ENCODE data around the gene RASEF.

The RASEF gene

DNA sequence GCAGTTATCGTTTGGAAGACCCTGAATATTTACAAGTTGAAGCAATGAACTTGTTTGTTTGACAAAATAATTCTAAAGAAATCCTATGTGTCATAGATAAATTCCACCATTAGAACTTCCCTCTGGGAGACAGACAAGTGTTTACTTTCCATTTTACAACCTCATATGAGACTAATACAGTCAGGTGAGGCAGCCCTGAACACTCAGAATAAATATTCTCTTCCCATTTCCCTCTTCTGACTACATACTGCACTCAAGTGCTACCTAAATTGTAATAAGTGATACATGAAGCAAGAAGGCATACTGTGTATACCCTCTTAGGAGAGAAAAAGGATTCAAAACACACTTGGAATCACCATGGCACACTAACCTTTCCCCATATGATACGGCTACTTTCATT, 6.8 kb downstream of the RASEF start:
- no peak for DNase-seq (ENCODE audit: low read depth)

DNA sequence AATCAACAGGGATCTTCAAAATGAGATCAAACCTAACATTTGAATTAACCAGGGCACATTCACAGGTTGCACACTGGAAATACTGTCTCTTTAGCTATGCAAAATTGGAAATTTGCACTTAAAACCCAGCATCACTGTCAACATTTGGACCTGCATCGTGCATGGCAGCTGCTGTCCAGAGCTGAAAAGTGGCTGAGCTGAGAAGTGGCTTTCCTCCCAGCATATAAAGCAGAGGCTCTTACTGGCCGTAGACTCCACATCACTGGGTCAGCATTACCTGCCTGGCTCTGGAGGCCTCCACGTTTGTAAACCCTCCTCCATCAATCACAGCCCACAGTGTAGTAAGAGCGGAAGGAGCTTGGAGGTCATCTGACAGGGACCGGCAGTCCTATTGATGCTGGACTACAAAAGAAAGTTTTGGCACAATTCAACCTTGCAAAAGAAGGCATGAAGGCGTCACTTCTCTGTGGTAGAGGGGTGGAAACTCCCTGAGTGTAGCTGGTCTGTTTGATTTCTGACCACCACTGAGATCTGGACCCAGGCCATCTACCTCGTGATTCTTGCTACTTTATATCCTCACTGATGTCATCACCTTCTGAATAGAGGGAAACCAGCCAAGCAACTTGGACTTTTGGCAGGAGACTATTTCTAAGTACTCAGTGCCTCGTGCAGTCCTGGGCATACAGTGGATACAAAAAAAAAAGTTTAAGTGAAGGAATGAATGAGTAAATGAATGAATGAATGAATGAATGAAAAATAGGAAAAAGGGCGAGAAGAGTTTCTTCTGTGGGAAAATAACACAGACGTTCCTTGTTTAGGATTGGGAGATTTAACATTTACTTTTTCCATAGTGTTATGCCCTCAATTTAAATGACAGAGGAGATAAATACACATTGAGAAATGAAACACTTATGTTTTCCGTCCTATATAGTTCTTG, 14.8 kb downstream of the RASEF start:
- DNase-seq (ENCODE audit: low read depth) = peak; percentile 27

DNA sequence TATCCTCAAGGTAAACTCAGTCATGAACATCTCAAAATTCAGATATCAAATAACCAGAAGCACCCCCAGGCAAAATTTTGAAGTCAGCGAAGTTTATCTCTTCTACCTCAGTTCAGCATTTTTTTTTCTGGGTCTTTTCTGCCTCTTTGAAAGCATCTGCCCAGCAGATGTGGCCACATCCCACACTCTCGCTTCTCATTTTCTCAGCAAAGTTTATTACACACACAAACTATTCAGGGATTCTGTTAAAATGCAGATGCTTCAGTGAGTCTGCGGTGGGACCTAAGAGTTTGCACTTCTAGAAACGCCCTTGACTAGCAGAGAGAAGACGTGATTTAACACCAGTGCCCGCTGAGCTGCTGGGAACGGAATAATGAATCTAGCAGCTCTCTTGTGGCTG, 19.3 kb downstream of the RASEF start:
- DNase-seq (ENCODE audit: low read depth) = peak; percentile 14

DNA sequence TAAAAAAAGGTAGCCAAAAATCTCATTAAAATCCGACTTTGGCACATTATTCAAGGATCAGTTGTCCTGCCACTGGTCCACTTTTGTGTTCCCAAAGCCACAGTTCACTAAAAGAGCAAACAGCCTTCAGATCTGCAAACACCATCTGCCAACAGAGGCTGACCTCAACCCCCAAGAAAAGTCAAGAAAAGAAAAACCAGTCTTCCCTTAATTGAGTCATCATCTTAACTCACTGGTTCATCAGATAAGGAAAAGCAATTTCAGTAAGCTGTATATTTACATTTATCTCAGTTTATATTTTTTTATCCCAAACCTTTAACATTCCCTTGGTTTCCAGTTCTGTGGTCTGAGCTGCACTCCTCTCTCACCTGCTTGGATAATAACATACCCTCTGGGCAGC, 21.2 kb downstream of the RASEF start:
- no peak for DNase-seq (ENCODE audit: low read depth)

DNA sequence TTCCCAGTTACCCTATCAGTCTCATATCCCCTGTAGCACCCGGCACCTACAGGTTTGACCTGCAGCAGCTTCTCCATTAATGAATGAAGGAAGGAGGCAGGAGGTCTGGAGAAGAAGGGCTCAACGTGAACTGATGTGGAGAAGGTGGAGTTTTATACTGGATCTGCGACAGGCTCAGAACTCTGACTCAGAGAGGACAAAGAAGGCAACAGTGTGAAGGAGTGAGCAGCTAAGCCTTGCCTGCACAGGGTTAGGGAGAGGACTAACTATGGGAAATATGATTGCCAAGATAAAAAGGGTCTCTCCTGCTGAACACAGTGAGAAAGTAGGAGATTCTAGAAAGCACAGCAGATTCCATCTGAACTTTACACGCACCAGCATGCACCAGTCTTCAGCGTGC, 23.6 kb downstream of the RASEF start:
- DNase-seq (ENCODE audit: low read depth) = no peak

DNA sequence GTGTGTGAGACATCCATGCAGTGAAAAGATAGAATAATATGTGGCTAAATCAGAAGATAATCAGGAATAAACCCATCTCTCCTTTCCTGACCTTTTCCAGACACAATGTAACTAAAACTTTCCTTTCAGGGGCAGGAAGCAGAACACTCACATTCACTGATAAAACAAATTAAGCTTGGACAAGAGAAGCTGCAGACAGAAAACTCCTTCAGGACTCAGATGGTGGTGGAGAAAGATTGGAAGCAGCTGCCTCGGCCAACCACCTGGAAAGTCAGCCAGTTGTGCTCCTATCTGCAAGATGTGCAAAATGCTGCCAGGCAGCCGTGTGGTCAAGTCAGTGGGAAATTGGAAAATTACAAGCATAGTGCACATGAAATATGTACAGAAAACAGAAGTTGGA, 26.9 kb downstream of the RASEF start:
- DNase-seq (ENCODE audit: low read depth) = no peak

DNA sequence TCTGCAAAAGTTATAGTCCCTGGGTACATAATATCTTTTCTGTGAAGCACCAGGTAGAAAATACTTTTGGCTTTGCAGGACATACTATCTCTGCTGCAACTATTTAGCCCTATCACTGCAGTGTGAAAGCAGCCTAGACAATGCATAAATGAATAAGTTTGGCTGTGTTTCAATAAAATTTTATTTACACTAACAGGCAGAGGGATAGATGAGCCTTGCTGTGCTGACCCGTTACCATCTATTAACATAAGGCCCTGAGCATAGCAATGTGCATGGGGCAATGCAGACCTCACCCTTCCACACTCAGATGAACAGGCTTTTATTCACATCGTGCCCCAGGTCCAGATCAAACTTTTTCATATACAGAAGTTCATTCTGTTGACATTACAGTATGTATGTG, 27.8 kb downstream of the RASEF start:
- no peak for DNase-seq (ENCODE audit: low read depth)

DNA sequence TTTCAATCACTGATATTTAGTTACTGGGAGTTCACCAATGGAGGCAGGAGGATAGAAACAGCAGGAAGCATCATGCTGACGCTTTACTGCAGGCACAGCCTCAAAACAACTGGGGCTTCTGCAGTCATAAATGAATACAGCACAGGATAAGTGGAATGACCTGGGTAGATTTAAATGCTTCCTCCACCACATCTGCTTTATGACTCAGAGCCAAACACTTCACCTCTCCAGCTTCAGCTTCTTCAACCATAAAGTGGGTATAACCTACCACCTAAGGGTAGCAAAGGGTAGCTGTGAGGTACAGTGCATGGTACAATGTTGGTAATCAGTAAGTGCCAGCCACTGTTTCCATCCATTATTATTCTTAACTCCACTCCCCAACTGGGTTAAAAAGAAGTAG, 28.4 kb downstream of the RASEF start:
- no peak for DNase-seq (ENCODE audit: low read depth)

DNA sequence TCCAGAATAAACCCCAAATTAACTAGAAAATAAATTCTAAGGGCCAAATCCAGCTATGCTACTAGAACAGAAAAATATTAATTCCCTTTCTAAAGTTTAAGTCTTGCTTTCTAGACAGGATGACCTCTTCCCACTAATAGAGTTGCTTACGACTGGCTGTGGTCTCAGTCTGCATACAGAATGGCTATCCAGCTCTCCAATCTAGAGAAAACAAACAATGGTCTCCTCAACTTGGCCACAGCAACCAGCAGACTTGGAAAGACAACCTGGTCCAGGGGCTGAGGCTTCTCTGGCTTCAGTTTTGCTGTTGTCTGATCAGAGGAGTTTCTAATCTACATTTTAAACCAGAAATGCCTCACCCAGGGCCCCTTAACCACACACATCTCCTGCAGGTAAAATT, 28.9 kb downstream of the RASEF start:
- no peak for DNase-seq (ENCODE audit: low read depth)

DNA sequence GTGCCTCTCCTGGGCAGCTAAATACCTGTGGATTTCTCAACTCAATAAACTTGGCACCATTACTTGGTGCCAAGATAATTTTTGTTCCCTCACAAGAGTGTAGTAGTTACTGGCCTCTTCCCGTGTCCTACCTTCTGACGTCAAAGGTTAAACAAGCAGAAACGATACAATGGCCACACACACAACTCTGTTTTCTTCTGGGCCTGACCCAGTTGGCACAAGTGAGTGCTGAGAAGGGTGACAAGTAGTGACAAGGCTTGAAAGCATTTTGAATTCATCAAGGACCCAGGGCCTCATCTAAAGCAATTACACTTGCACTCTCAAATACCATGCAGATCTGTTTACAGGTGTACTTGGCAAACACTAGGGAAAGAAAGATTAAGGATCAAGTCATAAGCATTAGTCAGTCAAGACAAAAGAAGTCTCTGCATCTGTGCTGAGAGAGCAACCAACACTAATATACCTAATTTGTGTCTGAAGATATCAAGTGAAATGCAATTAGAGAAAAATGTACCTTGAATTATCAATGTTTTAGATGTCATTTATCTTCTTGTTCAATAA, 30.8 kb downstream of the RASEF start:
- DNase-seq (ENCODE audit: low read depth) = no peak

DNA sequence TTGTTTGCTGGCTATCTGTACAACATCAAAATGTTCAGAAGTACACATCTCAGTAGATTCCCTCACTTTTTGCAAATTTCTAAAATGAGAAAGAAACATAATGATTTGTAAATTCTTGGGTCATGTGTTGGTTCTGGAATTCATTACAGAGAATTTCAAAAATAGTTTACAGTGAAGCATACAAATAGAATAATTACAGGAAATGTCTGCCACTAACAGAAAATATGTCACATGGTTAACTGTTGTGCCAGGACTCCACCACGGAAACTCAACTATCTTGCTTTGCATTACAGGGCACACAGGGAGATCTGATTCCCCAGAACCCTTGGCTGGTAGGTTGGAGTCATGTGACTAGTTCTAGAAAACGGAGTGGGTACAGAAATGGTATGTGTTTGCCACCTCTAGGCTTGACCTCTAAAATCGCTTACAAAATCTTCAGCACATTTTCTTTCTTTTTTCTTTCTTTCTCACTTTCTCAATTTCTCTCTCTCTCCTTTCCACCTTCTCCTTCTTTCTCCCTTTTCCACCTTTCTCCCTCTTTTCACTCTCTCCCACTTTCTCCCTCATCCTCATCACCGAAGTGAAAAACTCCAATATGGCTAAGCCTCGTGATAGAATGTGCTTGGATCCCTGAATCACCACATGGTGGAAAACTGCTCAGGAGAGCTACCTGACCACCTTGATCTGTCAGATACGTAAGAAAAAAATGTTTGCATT, 32.4 kb downstream of the RASEF start:
- peak; percentile 70 for DNase-seq (ENCODE audit: low read depth)

DNA sequence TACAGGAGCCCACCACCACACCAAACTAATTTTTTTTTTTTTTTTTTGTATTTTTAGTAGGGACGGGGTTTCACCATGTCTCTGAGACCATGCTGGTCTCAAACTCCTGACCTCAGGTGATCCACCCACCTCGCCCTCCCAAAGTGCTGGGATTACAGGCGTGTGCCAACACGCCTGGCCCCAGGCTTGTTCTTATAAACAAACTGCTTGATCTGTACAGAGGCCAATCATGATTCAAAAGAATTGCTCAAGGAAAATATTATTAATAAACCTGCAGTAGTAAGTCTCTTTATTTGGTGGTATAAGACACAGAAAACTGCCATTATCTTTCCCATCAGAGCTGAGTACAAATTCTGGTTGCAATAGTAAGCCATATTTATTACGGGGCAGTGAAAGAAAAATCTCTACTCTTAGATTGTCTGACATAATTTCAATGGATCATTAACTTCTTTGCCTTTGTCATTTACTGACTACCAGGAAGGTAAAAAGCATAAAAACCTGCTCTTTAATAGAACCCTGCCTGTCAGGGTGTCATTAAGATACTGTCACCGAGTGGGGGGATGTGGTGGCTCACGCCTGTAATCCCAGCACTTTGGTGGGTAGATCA, 33.3 kb downstream of the RASEF start:
- DNase-seq (ENCODE audit: low read depth) = no peak

DNA sequence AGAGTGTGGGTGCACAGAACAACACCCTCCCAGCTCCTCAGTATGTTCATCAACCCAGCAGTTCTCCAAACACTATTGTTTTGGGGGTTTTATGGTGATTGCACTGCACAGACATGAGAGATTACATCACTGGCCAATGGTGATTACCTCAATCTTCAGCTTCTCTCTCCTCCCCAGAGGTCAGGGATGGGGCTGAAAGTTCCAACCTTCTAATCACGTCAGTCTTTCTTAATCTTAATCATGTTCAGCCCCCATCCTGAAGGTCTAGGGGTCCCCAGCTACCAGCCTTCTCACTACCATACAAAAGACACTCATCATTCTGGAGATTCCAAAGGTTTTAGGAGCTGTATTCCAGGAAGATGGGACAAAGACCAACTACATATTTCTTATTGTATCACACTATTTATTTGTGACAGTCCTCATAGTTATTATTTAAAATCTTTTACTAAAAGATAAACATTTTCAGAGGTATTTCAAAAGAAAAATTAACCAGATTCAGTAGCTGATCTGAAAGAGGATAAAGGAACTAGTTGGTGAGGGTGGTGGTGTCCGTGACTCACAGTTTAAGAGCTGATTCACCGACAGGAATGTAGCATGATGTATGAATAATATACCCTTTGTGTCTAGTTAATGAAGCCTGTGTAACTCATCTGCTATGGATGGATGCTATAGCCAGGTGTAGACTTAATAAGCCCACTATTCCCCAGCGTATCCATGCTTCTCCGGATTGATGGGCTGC, 35.6 kb downstream of the RASEF start:
- peak; percentile 70 for DNase-seq (ENCODE audit: low read depth)

DNA sequence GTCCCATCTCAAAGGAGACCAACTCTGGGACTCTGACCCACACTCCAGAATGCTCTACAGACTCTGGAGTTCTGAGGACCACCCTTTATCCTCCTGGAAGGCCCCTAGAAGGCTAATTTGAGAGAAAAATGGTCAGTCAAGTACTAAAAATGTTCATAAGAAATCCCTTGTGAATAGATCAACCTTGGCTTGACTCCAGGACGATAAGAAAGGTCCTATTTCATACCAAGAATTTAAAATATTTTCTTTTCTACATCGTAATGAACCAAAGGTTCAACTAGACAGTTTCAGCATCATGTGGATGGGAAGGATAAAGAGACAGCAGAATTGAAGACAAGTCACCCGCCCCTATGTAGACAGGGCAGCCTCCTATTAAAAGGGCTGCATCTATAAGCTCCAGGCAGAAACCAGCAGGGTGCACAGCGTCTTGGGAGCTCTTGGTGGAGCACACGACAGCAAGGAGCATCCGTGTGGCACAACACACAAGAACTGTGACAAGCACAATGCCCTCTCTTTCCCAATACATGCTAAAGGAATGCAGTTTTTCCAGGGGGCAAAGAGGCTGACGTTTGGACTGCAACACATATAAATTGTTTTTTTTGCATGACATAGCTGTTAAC, 38.3 kb downstream of the RASEF start:
- no peak for DNase-seq (ENCODE audit: low read depth)

DNA sequence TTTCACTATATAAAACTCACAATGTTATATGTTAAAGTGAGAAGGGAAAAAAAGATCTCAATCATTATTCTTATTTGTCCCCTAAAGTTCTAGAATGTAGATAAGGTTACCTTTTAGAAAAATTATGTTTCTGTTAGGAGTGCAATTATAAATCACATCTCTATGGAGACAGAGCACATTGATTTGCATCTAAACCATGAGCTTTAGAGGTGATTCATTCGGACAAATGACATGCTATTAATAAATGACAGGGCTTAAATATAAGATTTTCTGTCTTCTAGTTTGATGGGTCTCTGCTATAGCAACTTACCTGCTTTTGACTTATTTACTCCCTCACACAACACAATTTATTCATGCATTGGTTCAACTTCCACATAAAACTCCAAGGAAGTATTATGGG, 39.8 kb downstream of the RASEF start:
- no peak for DNase-seq (ENCODE audit: low read depth)

DNA sequence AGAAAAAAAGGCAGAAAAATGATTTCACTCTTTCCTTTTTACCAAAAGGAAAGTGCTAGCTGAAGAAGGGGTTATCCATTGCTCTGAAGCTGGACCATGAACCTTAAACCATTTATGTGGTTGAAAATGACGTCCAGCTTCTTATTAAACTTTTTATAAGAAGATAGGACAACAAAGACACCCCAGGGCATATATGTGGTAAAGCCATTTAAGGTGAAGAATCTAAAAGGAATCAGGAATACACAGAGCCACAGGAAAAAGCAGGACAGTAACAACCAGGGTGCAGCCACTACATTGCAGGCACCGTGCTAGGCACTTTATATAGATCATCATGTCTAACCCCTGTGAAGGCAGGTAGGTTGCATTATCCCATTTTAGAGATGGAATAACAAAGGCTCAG, 42.1 kb downstream of the RASEF start:
- no peak for DNase-seq (ENCODE audit: low read depth)

DNA sequence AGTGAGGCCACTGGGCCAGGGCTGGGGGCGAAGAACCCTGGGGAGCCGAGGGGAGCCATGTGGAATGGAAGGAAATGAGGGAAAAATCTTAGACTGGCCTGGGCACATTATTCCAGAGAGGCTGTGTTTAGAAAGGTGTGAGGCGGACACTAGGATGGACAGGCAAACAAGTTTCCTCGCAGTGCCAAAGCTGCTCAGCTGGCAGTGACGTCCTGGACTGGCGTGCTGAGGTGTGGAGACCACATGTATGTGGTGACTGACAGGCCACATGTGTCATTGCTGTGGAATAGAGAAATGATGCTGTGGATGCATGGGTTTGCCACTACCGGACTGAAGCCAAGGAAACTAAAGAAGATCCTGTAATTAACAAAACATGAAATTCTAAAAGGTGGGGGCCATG, 42.6 kb downstream of the RASEF start:
- no peak for DNase-seq (ENCODE audit: low read depth)

DNA sequence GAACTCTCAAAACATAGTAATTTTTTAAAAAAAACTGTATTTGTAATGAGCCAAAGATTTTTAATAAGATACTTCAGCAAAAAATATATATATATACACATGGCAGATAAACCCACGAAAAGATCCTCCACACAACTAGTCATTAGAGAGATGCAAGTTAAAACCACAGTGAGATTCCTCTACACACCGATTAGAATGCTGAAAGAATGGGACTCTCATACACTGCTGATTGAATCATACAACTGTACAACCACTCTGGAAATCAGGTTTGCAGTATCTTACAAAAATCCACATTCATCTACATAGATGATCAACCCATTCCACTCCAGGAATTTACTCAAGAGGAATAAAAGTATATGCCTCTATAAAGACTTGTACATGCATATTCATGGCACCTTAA, 43.7 kb downstream of the RASEF start:
- no peak for DNase-seq (ENCODE audit: low read depth)

DNA sequence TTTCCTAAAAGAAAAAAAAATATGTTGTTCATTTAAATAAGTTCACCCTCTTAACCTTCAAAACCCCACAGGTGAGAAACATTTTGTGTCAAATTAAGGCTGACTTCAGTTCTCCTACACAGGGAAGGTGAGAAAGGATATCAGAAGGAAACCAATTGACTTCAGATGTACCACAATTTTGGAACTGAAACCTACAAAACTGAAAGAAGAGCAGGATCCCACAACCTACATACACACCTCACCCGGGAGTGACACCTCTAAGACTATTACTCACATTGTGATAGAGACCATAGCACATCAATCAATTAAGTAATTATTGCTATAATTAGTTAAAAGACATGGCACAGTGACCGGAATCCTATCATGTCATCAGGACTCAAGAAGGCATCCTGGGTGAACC, 47.0 kb downstream of the RASEF start:
- no peak for DNase-seq (ENCODE audit: low read depth)

DNA sequence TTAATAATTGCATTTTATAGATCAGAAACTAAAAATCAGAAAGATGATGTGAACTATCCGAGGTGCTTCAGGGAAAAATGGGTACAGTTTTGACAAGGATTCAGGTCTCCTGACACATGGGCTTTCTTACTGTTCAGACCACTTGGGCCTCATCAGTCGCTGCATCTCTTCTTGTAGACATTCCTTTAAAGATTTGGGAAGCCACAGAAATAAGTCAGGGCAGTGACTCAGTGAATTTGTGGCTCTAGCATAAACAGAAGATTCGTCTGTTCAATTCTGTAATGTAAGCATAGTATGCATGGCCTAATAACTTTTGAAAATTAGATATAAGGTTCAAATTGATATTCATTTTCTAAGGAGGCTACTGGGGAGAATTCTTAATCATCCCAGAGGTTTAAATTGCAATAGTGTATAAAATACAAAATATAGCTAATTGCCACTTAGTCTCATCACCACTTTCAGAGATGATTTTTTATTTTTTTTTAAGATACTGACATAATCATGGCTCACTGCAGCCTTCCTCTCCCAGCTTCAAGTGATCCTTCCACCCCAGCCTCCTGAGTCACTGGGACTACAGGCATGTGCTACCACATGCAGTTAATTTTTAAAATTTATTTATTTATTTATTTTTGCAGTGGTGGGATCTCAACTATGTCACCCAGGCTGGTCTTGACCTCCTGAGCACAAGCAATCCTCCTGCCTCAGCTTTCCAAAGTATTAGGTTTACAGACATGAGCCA, 48.9 kb downstream of the RASEF start:
- peak; percentile 14 for DNase-seq (ENCODE audit: low read depth)
